PC-9 (cell line): ENCODE measurements around the gene ERBB4. TPM values are rescaled to one million over a fixed set of nuclear protein-coding genes. Genes with fewer than 3 reads are reported as not detected.
A peak's percentile ranks its signal among the peaks of the same experiment; 100 is the strongest.

Experiments used
- BruUV-seq: library from RNA; stranded (reverse); fragments of 400-500 nt; replicated peaks from 2 replicates; lab custom pipeline; 2021; lab: Mats Ljungman, UMichigan
- CTCF ChIA-PET: fragments of 300-600 bp; sonication (Branson Sonifier 250); formaldehyde crosslinking; loops from one replicate; lab custom pipeline; 2022; ENCODE audit warnings: antibody characterized with exemption; lab: Charles Lee
- POLR2A ChIA-PET: fragments of 300-600 bp; sonication (Branson Sonifier 250); formaldehyde crosslinking; loops from one replicate; lab custom pipeline; 2022; ENCODE audit warnings: antibody characterized with exemption; ENCODE audit not compliant: unreplicated experiment; lab: Charles Lee
- DNase-seq, 2 experiments: peaks; one replicate each; pipeline versions ENCODE4 v3.0.0 to v3.0.0-alpha.2; 2015 to 2022; ENCODE audit warnings: mixed read lengths in 1 of 2
- H2AFZ ChIP-seq: fragments of 200-600 bp; sonication (generic); 2 replicates; pipeline ENCODE4 v1.8.1; 2017; ENCODE audit warnings: antibody characterized with exemption
- H3F3A ChIP-seq: fragments of 200-600 bp; sonication (generic); 2 replicates; pipeline ENCODE4 v1.8.1; 2017; ENCODE audit warnings: antibody characterized with exemption, mild to moderate bottlenecking, low read depth; ENCODE audit not compliant: insufficient read depth
- H3K27ac ChIP-seq: fragments of 200-600 bp; sonication (generic); 2 replicates; pipeline ENCODE4 v1.6.1; 2016; ENCODE audit warnings: mixed run types
- H3K27me3 ChIP-seq: fragments of 200-600 bp; sonication (generic); 2 replicates; pipeline ENCODE4 v1.6.1; 2016; ENCODE audit warnings: low read depth, mixed run types; ENCODE audit not compliant: insufficient read depth
- H3K36me3 ChIP-seq: fragments of 200-600 bp; sonication (generic); 2 replicates; pipeline ENCODE4 v1.6.1; 2016; ENCODE audit warnings: low read depth, mixed run types
- H3K4me1 ChIP-seq: fragments of 200-600 bp; sonication (generic); replicated peaks from 2 replicates; pipeline ENCODE4 v1.6.1; 2016; ENCODE audit warnings: mixed run types; ENCODE audit not compliant: insufficient read depth
- H3K4me2 ChIP-seq: fragments of 200-600 bp; sonication (generic); 2 replicates; pipeline ENCODE4 v1.6.1; 2017; ENCODE audit warnings: mixed run types
- H3K4me3 ChIP-seq: fragments of 200-600 bp; sonication (generic); 2 replicates; pipeline ENCODE4 v1.6.1; 2016; ENCODE audit warnings: mixed run types
- H3K79me2 ChIP-seq: fragments of 200-600 bp; sonication (generic); 2 replicates; pipeline ENCODE4 v1.6.1; 2017; ENCODE audit warnings: low read depth, mixed run types
- H3K9me2 ChIP-seq: fragments of 200-600 bp; sonication (generic); 2 replicates; pipeline ENCODE4 v1.8.1; 2017; ENCODE audit warnings: mild to moderate bottlenecking; ENCODE audit not compliant: insufficient read depth
- H3K9me3 ChIP-seq: fragments of 200-600 bp; sonication (generic); 2 replicates; pipeline ENCODE4 v1.8.1; 2016; ENCODE audit warnings: low read depth; ENCODE audit not compliant: insufficient read depth
- H4K20me1 ChIP-seq: fragments of 200-600 bp; sonication (generic); 2 replicates; pipeline ENCODE4 v1.8.1; 2017; ENCODE audit not compliant: insufficient read depth
- EZH2 ChIP-seq: fragments of 200-600 bp; sonication (generic); IDR thresholded peaks from 2 replicates; pipeline ENCODE4 v1.8.0; 2017; ENCODE audit warnings: antibody characterized with exemption, low read depth
- intact Hi-C: fragments of 100-400 bp; cut with micrococcal nuclease; formaldehyde crosslinking; loops from one replicate; pipeline ENCODE4 v1.10.0; 2022; ENCODE audit not compliant: unreplicated experiment
- total RNA-seq: library from RNA; stranded (reverse); gene quantifications from 2 replicates; pipeline ENCODE4 v1.2.3, GENCODE V29; 2021
- TF ChIP-seq, protein P1 (sequence below): fragments of 200-600 bp; sonication (generic); conservative IDR thresholded peaks from 2 replicates; pipeline ENCODE4 v1.6.1; 2017; ENCODE audit warnings: mixed run types, antibody characterized with exemption, mild to moderate bottlenecking, moderate library complexity

ERBB4 gene
- total RNA-seq, 1 experiment from 2014 or later = not detected

DNA sequence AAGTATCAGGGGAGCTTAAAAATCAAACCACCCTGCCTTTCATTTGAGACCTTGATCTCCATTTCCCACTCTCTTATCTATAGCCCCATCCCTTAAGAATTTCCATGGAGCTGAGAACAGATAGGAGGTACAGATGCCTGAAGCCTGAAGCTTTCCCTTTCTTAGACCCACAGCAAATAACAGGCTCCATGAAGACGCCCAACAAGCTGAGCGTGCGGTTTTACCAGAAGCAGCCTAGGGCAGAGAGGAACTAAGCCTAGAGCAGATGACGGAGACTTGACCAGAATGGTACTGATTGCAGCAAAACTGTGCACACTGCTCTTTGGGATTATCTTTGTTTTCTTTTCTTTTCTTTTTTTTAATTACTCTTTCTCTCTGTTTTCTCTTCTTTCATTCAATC, 1.7 kb upstream of the ERBB4 start:
- no TSS peak for BruUV-seq
- H3K9me2 ChIP-seq = no peaks in the 10 kb centered on the region
- intact Hi-C loops = no loop called here

GRCh38 chr2:212539072-212539880, 674 bp upstream of the ERBB4 start:
- Histone ChIP-seq H3K4me1 (no peaks in the 10 kb centered on the region), H3F3A (no peaks in the 10 kb centered on the region), H3K27ac (no peak overlapping the region), H2AFZ (peak overlapping the region; percentile 95; the same call in 1 of the 2 replicates), H3K79me2 (no peaks in the 10 kb centered on the region), H3K4me3 (peak overlapping the region; percentile 72), H3K9me3 (no peaks in the 10 kb centered on the region), H3K9me2 (no peaks in the 10 kb centered on the region), H3K36me3 (no peaks in the 10 kb centered on the region), H4K20me1 (no peaks in the 10 kb centered on the region), H3K4me2 (peak overlapping the region; percentile 84), H3K27me3 (no peaks in the 10 kb centered on the region)
- ChIA-PET CTCF (interaction anchor here (0.7 kb wide), 1 partner anchor 562 kb away, joined by 3 read pairs; no protein-coding TSS in a partner anchor), POLR2A (interaction anchor here (0.6 to 0.7 kb wide), 2 partner anchors 10 to 44 kb away, joined by 3 to 18 read pairs; no protein-coding TSS in a partner anchor)
- DNase-seq = peak in 1 of 2 experiments; percentile 49
- intact Hi-C loops = no loop called here
- BruUV-seq = no TSS peak
- TF ChIP-seq, protein P1, sequence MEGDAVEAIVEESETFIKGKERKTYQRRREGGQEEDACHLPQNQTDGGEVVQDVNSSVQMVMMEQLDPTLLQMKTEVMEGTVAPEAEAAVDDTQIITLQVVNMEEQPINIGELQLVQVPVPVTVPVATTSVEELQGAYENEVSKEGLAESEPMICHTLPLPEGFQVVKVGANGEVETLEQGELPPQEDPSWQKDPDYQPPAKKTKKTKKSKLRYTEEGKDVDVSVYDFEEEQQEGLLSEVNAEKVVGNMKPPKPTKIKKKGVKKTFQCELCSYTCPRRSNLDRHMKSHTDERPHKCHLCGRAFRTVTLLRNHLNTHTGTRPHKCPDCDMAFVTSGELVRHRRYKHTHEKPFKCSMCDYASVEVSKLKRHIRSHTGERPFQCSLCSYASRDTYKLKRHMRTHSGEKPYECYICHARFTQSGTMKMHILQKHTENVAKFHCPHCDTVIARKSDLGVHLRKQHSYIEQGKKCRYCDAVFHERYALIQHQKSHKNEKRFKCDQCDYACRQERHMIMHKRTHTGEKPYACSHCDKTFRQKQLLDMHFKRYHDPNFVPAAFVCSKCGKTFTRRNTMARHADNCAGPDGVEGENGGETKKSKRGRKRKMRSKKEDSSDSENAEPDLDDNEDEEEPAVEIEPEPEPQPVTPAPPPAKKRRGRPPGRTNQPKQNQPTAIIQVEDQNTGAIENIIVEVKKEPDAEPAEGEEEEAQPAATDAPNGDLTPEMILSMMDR = no peak
- TF ChIP-seq EZH2 = no peak

More for the DNA sequence above, 1.7 kb upstream of the ERBB4 start:
- H3K27me3 ChIP-seq = no peaks in the 10 kb centered on the region
- no peaks in the 10 kb centered on the region for H4K20me1 ChIP-seq
- no peak overlapping the region for H3K4me3 ChIP-seq
- no peaks in the 10 kb centered on the region for H3K79me2 ChIP-seq
- CTCF ChIA-PET = interaction anchor here (0.7 kb wide), 1 partner anchor 1166 kb away, joined by 4 read pairs; no protein-coding TSS in a partner anchor
- H3K27ac ChIP-seq = no peak overlapping the region
- no peaks in the 10 kb centered on the region for H3K4me1 ChIP-seq
- no peaks in the 10 kb centered on the region for H3K36me3 ChIP-seq
- no peak overlapping the region for H2AFZ ChIP-seq
- H3K4me2 ChIP-seq = no peak overlapping the region
- no peak for DNase-seq
- TF ChIP-seq, protein P1 = no peak
- TF ChIP-seq EZH2 = no peak
- H3K9me3 ChIP-seq = no peaks in the 10 kb centered on the region
- POLR2A ChIA-PET = no interaction called here
- H3F3A ChIP-seq = no peaks in the 10 kb centered on the region

- Histone ChIP-seq H3K4me2 (peak overlapping the region; percentile 84), H3K27ac (no peak overlapping the region), H3K4me1 (no peaks in the 10 kb centered on the region), H3K9me2 (no peaks in the 10 kb centered on the region), H3K4me3 (peak overlapping the region; percentile 72), H2AFZ (peak overlapping the region; percentile 95), H3K27me3 (no peaks in the 10 kb centered on the region), H3K36me3 (no peaks in the 10 kb centered on the region), H3K9me3 (no peaks in the 10 kb centered on the region), H3K79me2 (no peaks in the 10 kb centered on the region), H4K20me1 (no peaks in the 10 kb centered on the region), H3F3A (no peaks in the 10 kb centered on the region)
- intact Hi-C loops = no loop called here
- ChIA-PET CTCF (interaction anchor here (0.7 kb wide), 1 partner anchor 1080 kb away, joined by 10 read pairs; no protein-coding TSS in a partner anchor), POLR2A (no interaction called here)
- BruUV-seq = no TSS peak
- no peak for TF ChIP-seq EZH2
- TF ChIP-seq, protein P1 = no peak; the same call in 1 of the 2 replicates
- DNase-seq = peak in 1 of 2 experiments; percentile 18
These were observed 787 bp downstream of the ERBB4 start for GRCh38 chr2:212537726-212538304.
